Kidney glomerular epithelial cell (primary cell): ENCODE results near the gene WFDC1.

Source experiments
- DNase-seq: peaks from one replicate; lab custom pipeline; 2025; lab: John Stamatoyannopoulos, UW

The WFDC1 gene

GRCh38 chr16:84302111-84302954 lies 7.7 kb downstream of the WFDC1 start:
- no peak for DNase-seq

GRCh38 chr16:84303023-84303422 lies 8.3 kb downstream of the WFDC1 start:
- DNase-seq = no peak

- no peak for DNase-seq
Measured at GRCh38 chr16:84303516-84303915, 8.8 kb downstream of the WFDC1 start.

- DNase-seq = no peak
Measured at GRCh38 chr16:84306564-84306963, 11.9 kb downstream of the WFDC1 start.

GRCh38 chr16:84307209-84307954 lies 12.7 kb downstream of the WFDC1 start:
- no peak for DNase-seq

- DNase-seq = no peak
Measured at GRCh38 chr16:84308120-84308519, 13.4 kb downstream of the WFDC1 start.

- DNase-seq = no peak
Measured at GRCh38 chr16:84310642-84311041, 16.0 kb downstream of the WFDC1 start.

- no peak for DNase-seq
Measured at GRCh38 chr16:84312783-84313382, 18.2 kb downstream of the WFDC1 start.

- DNase-seq = no peak
Measured at GRCh38 chr16:84313921-84314320, 19.2 kb downstream of the WFDC1 start.

- no peak for DNase-seq
Measured at GRCh38 chr16:84314373-84314772, 19.7 kb downstream of the WFDC1 start.

- DNase-seq = no peak
Measured at GRCh38 chr16:84314814-84315213, 20.1 kb downstream of the WFDC1 start.

- DNase-seq = no peak
Measured at GRCh38 chr16:84315422-84315821, 20.7 kb downstream of the WFDC1 start.

GRCh38 chr16:84318091-84318975 lies 23.7 kb downstream of the WFDC1 start:
- no peak for DNase-seq

GRCh38 chr16:84319146-84319760 lies 24.6 kb downstream of the WFDC1 start:
- DNase-seq = no peak

- no peak for DNase-seq
Measured at GRCh38 chr16:84320511-84320910, 25.8 kb downstream of the WFDC1 start.

GRCh38 chr16:84321932-84322331 lies 27.3 kb downstream of the WFDC1 start:
- DNase-seq = no peak

- DNase-seq = no peak
Measured at GRCh38 chr16:84322749-84323148, 28.1 kb downstream of the WFDC1 start.

- DNase-seq = no peak
Measured at GRCh38 chr16:84323606-84324005, 28.9 kb downstream of the WFDC1 start.

GRCh38 chr16:84324434-84325262 lies 30.0 kb downstream of the WFDC1 start:
- no peak for DNase-seq

GRCh38 chr16:84326545-84326944 lies 31.9 kb downstream of the WFDC1 start:
- DNase-seq = no peak
